PFSK-1 (cell line): Measurements from ENCODE around the gene MED27.

Experiments
- FOXP2 ChIP-seq: optimal IDR thresholded peaks from 2 replicates; pipeline ENCODE3; 2011; ENCODE audit warnings: borderline replicate concordance, control low read depth, inconsistent platforms; ENCODE audit not compliant: insufficient read depth; ENCODE audit errors: extremely low read length, extremely low read depth
- POLR2AphosphoS5 ChIP-seq: IDR thresholded peaks from 2 replicates; pipeline ENCODE4 v1.6.1; 2012; ENCODE audit warnings: low read depth, mild to moderate bottlenecking, control low read depth, low read length, moderate library complexity
- REST ChIP-seq, 2 experiments: IDR thresholded peaks; 2 replicates each; pipeline versions ENCODE4 v1.6.1 to v1.8.0; 2011 to 2012; ENCODE audit warnings: low read depth in 2 of 2, low read length in 2 of 2, control low read depth in 1 of 2, inconsistent platforms in 1 of 2, mild to moderate bottlenecking in 1 of 2, moderate library complexity in 1 of 2; ENCODE audit not compliant: insufficient read depth in 1 of 2
- SIN3A ChIP-seq: IDR thresholded peaks from 2 replicates; pipeline ENCODE4 v1.6.1; 2012; ENCODE audit warnings: mild to moderate bottlenecking, low read length, moderate library complexity, borderline replicate concordance; ENCODE audit not compliant: insufficient read depth
- TAF1 ChIP-seq: IDR thresholded peaks from 2 replicates; pipeline ENCODE4 v1.6.1; 2012; ENCODE audit warnings: low read length, control low read depth, borderline replicate concordance; ENCODE audit not compliant: insufficient read depth

MED27 gene

GRCh38 chr9:131960311-131960710 lies 119.4 kb downstream of the MED27 start:
- TF ChIP-seq SIN3A: no peak
- TF ChIP-seq POLR2AphosphoS5: no peak
- TF ChIP-seq REST (IDR thresholded peaks at IDR 0.05; ENCODE audit: insufficient read depth in 1 of 2, low read depth in 2 of 2, low read length in 2 of 2): no peak
- TF ChIP-seq TAF1: no peak
- TF ChIP-seq FOXP2: no peak

GRCh38 chr9:131959887-131960286 lies 119.8 kb downstream of the MED27 start:
- TF ChIP-seq REST (IDR thresholded peaks at IDR 0.05; ENCODE audit: insufficient read depth in 1 of 2, low read depth in 2 of 2, low read length in 2 of 2): no peak

GRCh38 chr9:131959056-131959455 lies 120.6 kb downstream of the MED27 start:
- TF ChIP-seq SIN3A (no peak), REST (IDR thresholded peaks at IDR 0.05; ENCODE audit: insufficient read depth in 1 of 2, low read depth in 2 of 2, low read length in 2 of 2) (no peak), POLR2AphosphoS5 (no peak), TAF1 (no peak), FOXP2 (no peak)

GRCh38 chr9:131954299-131954698 lies 125.4 kb downstream of the MED27 start:
- TF ChIP-seq FOXP2: no peak
- TF ChIP-seq TAF1: no peak
- no peak for TF ChIP-seq POLR2AphosphoS5
- no peak for TF ChIP-seq SIN3A
- no peak for TF ChIP-seq REST (IDR thresholded peaks at IDR 0.05; ENCODE audit: insufficient read depth in 1 of 2, low read depth in 2 of 2, low read length in 2 of 2)

GRCh38 chr9:131951905-131952304 lies 127.8 kb downstream of the MED27 start:
- TF ChIP-seq TAF1: no peak
- TF ChIP-seq REST (IDR thresholded peaks at IDR 0.05; ENCODE audit: insufficient read depth in 1 of 2, low read depth in 2 of 2, low read length in 2 of 2): no peak
- TF ChIP-seq POLR2AphosphoS5: no peak
- TF ChIP-seq FOXP2: no peak
- no peak for TF ChIP-seq SIN3A
